Measurements from ENCODE around the gene CNTNAP2. TPM values are rescaled to one million over a fixed set of nuclear protein-coding genes. Genes with fewer than 3 reads are reported as not detected.
A peak's percentile ranks its signal among the peaks of the same experiment; 100 is the strongest.

CNTNAP2 gene
- total RNA-seq, 1 donor from 2014 or later = 1.9 TPM

GRCh38 chr7:147859486-147859885 lies 1742.9 kb downstream of the CNTNAP2 start:
- no peak for DNase-seq

- DNase-seq = no peak
These were observed 1744.6 kb downstream of the CNTNAP2 start for GRCh38 chr7:147861058-147861716.

GRCh38 chr7:147861945-147862344 lies 1745.3 kb downstream of the CNTNAP2 start:
- no peak for DNase-seq

GRCh38 chr7:147869456-147869855 lies 1752.9 kb downstream of the CNTNAP2 start:
- DNase-seq = no peak

GRCh38 chr7:147878912-147879661 lies 1762.5 kb downstream of the CNTNAP2 start:
- no peak for DNase-seq

GRCh38 chr7:147885869-147886268 lies 1769.3 kb downstream of the CNTNAP2 start:
- DNase-seq = no peak

- DNase-seq = no peak
These were observed 1777.7 kb downstream of the CNTNAP2 start for GRCh38 chr7:147894271-147894670.

GRCh38 chr7:147896121-147896520 lies 1779.5 kb downstream of the CNTNAP2 start:
- DNase-seq = no peak

- DNase-seq = no peak
These were observed 1787.1 kb downstream of the CNTNAP2 start for GRCh38 chr7:147903536-147904218.

- no peak for DNase-seq
These were observed 1787.6 kb downstream of the CNTNAP2 start for GRCh38 chr7:147904219-147904576.

- DNase-seq = peak; percentile 18
These were observed 1793.0 kb downstream of the CNTNAP2 start for GRCh38 chr7:147909431-147910148.

GRCh38 chr7:147911201-147911601 lies 1794.6 kb downstream of the CNTNAP2 start:
- DNase-seq = peak; percentile 88

GRCh38 chr7:147912291-147912690 lies 1795.7 kb downstream of the CNTNAP2 start:
- peak; percentile 67 for DNase-seq

- peak; percentile 11 for DNase-seq
These were observed 1796.5 kb downstream of the CNTNAP2 start for GRCh38 chr7:147912946-147913638.

GRCh38 chr7:147915781-147916180 lies 1799.2 kb downstream of the CNTNAP2 start:
- DNase-seq = no peak

- no peak for DNase-seq
These were observed 1800.0 kb downstream of the CNTNAP2 start for GRCh38 chr7:147916573-147916972.

- DNase-seq = peak; percentile 72
These were observed 1807.2 kb downstream of the CNTNAP2 start for GRCh38 chr7:147923841-147924240.

- no peak for DNase-seq
These were observed 1820.8 kb downstream of the CNTNAP2 start for GRCh38 chr7:147937428-147937827.

GRCh38 chr7:147941381-147941780 lies 1824.8 kb downstream of the CNTNAP2 start:
- DNase-seq = peak; percentile 1

- DNase-seq = no peak
These were observed 1827.7 kb downstream of the CNTNAP2 start for GRCh38 chr7:147944321-147944720.

- no peak for DNase-seq
These were observed 1836.3 kb downstream of the CNTNAP2 start for GRCh38 chr7:147952918-147953317.

GRCh38 chr7:147968046-147968610 lies 1851.5 kb downstream of the CNTNAP2 start:
- DNase-seq = no peak

All from tongue (tissue), 2 donors.